Measurements from ENCODE around the gene CCDC28B.

The CCDC28B gene

GRCh38 chr1:32201011-32201855 lies 838 bp downstream of the CCDC28B start:
- Mint-ChIP-seq H3K4me1 (peaks cover 91% of the 10 kb centered on the region), H3K4me3 (peak overlapping the region; percentile 77 to 92), H3K27me3 (no peaks in the 10 kb centered on the region), H3K9me3 (no peaks in the 10 kb centered on the region), H3K27ac (peak overlapping the region; percentile 77 to 90)
- peak; percentile 68 for ATAC-seq
- DNase-seq = peak; percentile 67 to 83

- Mint-ChIP-seq H3K27ac (peak overlapping the region in 1 of 2 donors; percentile 49), H3K4me3 (peak overlapping the region; percentile 95 to 98), H3K4me1 (peaks cover 84% of the 10 kb centered on the region), H3K9me3 (no peaks in the 10 kb centered on the region), H3K27me3 (no peaks in the 10 kb centered on the region)
- ATAC-seq (no peak), DNase-seq (no peak)
These were observed 4.6 kb downstream of the CCDC28B start for GRCh38 chr1:32204943-32205361.

- peak within 1 kb of the TSS; percentile 95 to 98 for H3K4me3 Mint-ChIP-seq
- no peaks in the 10 kb centered on the region for H3K9me3 Mint-ChIP-seq
- ATAC-seq (peak; percentile 76), DNase-seq (peak; percentile 80 to 85)
- H3K4me1 Mint-ChIP-seq = peaks cover 77% of the 10 kb centered on the region
- no peaks in the 10 kb centered on the region for H3K27me3 Mint-ChIP-seq
- peak within 1 kb of the TSS; percentile 91 to 95 for H3K27ac Mint-ChIP-seq
These were observed 5.3 kb downstream of the CCDC28B start, which contains the start of gene IQCC for GRCh38 chr1:32205401-32206370. IQCC (plus strand) TSS chr1:32205671; CDS start chr1:32205682, 11 bp downstream.

GRCh38 chr1:32208469-32208868 lies 8.1 kb downstream of the CCDC28B start:
- H3K4me1 Mint-ChIP-seq = peaks cover 69% of the 10 kb centered on the region
- no peaks in the 10 kb centered on the region for H3K27me3 Mint-ChIP-seq
- no peak for ATAC-seq
- H3K9me3 Mint-ChIP-seq = no peaks in the 10 kb centered on the region
- H3K27ac Mint-ChIP-seq = no peak overlapping the region
- no peak for DNase-seq
- H3K4me3 Mint-ChIP-seq = no peak overlapping the region

GRCh38 chr1:32208891-32209328 lies 8.5 kb downstream of the CCDC28B start, which contains the start of gene DCDC2B:
DCDC2B (plus strand) TSS chr1:32209089; CDS start chr1:32209094, 5 bp downstream.
- H3K9me3 Mint-ChIP-seq = no peaks in the 10 kb centered on the region
- peaks cover 65% of the 10 kb centered on the region for H3K4me1 Mint-ChIP-seq
- H3K4me3 Mint-ChIP-seq = no peak within 1 kb of the TSS
- no peak within 1 kb of the TSS for H3K27ac Mint-ChIP-seq
- no peak for ATAC-seq
- no peaks in the 10 kb centered on the region for H3K27me3 Mint-ChIP-seq
- DNase-seq = no peak

GRCh38 chr1:32215629-32216480 lies 15.5 kb downstream of the CCDC28B start:
- Mint-ChIP-seq H3K4me3 (no peak overlapping the region), H3K9me3 (no peaks in the 10 kb centered on the region), H3K27ac (peak overlapping the region in 1 of 2 donors; percentile 21), H3K27me3 (no peaks in the 10 kb centered on the region), H3K4me1 (peaks cover 41% of the 10 kb centered on the region)
- peak in 1 of 2 donors; percentile 55 for DNase-seq
- ATAC-seq = peak; percentile 87

- ATAC-seq (no peak), DNase-seq (no peak)
- Mint-ChIP-seq H3K9me3 (no peaks in the 10 kb centered on the region), H3K27ac (no peak overlapping the region), H3K4me1 (peaks cover 42% of the 10 kb centered on the region), H3K27me3 (no peaks in the 10 kb centered on the region), H3K4me3 (no peak overlapping the region)
These were observed 16.2 kb downstream of the CCDC28B start for GRCh38 chr1:32216566-32216965.

GRCh38 chr1:32219022-32219421 lies 18.6 kb downstream of the CCDC28B start:
- Mint-ChIP-seq H3K27me3 (no peaks in the 10 kb centered on the region), H3K9me3 (no peaks in the 10 kb centered on the region), H3K27ac (no peak overlapping the region), H3K4me1 (peaks cover 49% of the 10 kb centered on the region), H3K4me3 (no peak overlapping the region)
- ATAC-seq = no peak
- DNase-seq = no peak

GRCh38 chr1:32220746-32221580 lies 20.6 kb downstream of the CCDC28B start:
- H3K9me3 Mint-ChIP-seq = no peaks in the 10 kb centered on the region
- H3K4me3 Mint-ChIP-seq = peak overlapping the region; percentile 91 to 96
- ATAC-seq (no peak), DNase-seq (no peak)
- no peaks in the 10 kb centered on the region for H3K27me3 Mint-ChIP-seq
- H3K4me1 Mint-ChIP-seq = peaks cover 48% of the 10 kb centered on the region
- peak overlapping the region; percentile 74 to 96 for H3K27ac Mint-ChIP-seq

GRCh38 chr1:32221581-32221979 lies 21.2 kb downstream of the CCDC28B start:
- no peak for ATAC-seq
- H3K4me1 Mint-ChIP-seq = peaks cover 42% of the 10 kb centered on the region

GRCh38 chr1:32221980-32222755 lies 21.8 kb downstream of the CCDC28B start, which contains the start of the genes EIF3I and TMEM234:
EIF3I (plus strand) TSS chr1:32222407; CDS start chr1:32222442, 35 bp downstream.
TMEM234 (minus strand) TSS chr1:32222353; CDS start chr1:32222322, 31 bp downstream.
- ATAC-seq (peak; percentile 98), DNase-seq (peak; percentile 80 to 90)
- H3K9me3 Mint-ChIP-seq = no peaks in the 10 kb centered on the region
- peaks cover 41% of the 10 kb centered on the region for H3K4me1 Mint-ChIP-seq
- peak within 1 kb of the TSS; percentile 96 to 97 for H3K27ac Mint-ChIP-seq
- peak within 1 kb of the TSS; percentile 91 to 96 for H3K4me3 Mint-ChIP-seq
- H3K27me3 Mint-ChIP-seq = no peaks in the 10 kb centered on the region

More at GRCh38 chr1:32221581-32221979, 21.2 kb downstream of the CCDC28B start:
- no peak for DNase-seq
- Mint-ChIP-seq H3K9me3 (no peaks in the 10 kb centered on the region), H3K27ac (peak overlapping the region; percentile 74 to 96), H3K27me3 (no peaks in the 10 kb centered on the region), H3K4me3 (peak overlapping the region; percentile 91 to 96)

- DNase-seq = no peak
- H3K4me3 Mint-ChIP-seq = peak overlapping the region; percentile 91 to 96
- no peaks in the 10 kb centered on the region for H3K9me3 Mint-ChIP-seq
- no peak for ATAC-seq
- peak overlapping the region; percentile 49 to 89 for H3K27ac Mint-ChIP-seq
- no peaks in the 10 kb centered on the region for H3K27me3 Mint-ChIP-seq
- peaks cover 41% of the 10 kb centered on the region for H3K4me1 Mint-ChIP-seq
These were observed 23.3 kb downstream of the CCDC28B start for GRCh38 chr1:32223683-32224082.

GRCh38 chr1:32224285-32224684 lies 23.9 kb downstream of the CCDC28B start:
- H3K27me3 Mint-ChIP-seq = no peaks in the 10 kb centered on the region
- ATAC-seq = no peak
- H3K4me3 Mint-ChIP-seq = peak overlapping the region; percentile 91 to 96
- DNase-seq = no peak
- H3K27ac Mint-ChIP-seq = peak overlapping the region; percentile 49 to 89
- H3K4me1 Mint-ChIP-seq = peaks cover 41% of the 10 kb centered on the region
- no peaks in the 10 kb centered on the region for H3K9me3 Mint-ChIP-seq

All from stimulated activated naive CD8-positive, alpha-beta T cell treated with anti-CD3 and anti-CD28 coated beads, Interleukin-15, amount 100 ng/mL, for 72 hours (primary cell).